Large intestine (tissue), 3 donors: ENCODE results near the gene NF1. TPM values are rescaled to one million over a fixed set of nuclear protein-coding genes. Genes with fewer than 3 reads are reported as not detected.
"Not testable (repeated sequence)": the region's sequence is repeated elsewhere in the genome, so short reads cannot be mapped to it uniquely, and the experiment has no call there.

Source experiments
- DNase-seq, 2 donors: peaks; one replicate each; pipeline versions ENCODE4 v3.0.0 to v3.0.0-alpha.2; 2013
- H3K27ac ChIP-seq: one replicate; pipeline ENCODE4 v1.5.1; 2013; ENCODE audit warnings: low read length
- H3K27me3 ChIP-seq: 2 replicates; pipeline ENCODE4 v1.6.1; 2013; ENCODE audit warnings: low read length; ENCODE audit not compliant: control insufficient read depth, insufficient read depth
- H3K36me3 ChIP-seq: 2 replicates; pipeline ENCODE4 v1.6.1; 2013; ENCODE audit warnings: low read length; ENCODE audit not compliant: control insufficient read depth, insufficient read depth
- H3K4me1 ChIP-seq: one replicate; pipeline ENCODE4 v1.6.1; 2013; ENCODE audit warnings: low read length; ENCODE audit not compliant: control insufficient read depth, insufficient read depth
- H3K4me3 ChIP-seq: one replicate; pipeline ENCODE4 v1.5.1; 2013; ENCODE audit warnings: low read length
- H3K9me3 ChIP-seq: one replicate; pipeline ENCODE4 v1.6.1; 2013; ENCODE audit warnings: mild to moderate bottlenecking, low read depth, low read length, moderate library complexity; ENCODE audit not compliant: control insufficient read depth
- WGBS: methylation state at CpG from one replicate; pipeline ENCODE4 v1.1.5; 2013; ENCODE audit warnings: low lambda C conversion rate; ENCODE audit not compliant: insufficient coverage; 5-methylcytosine and 5-hydroxymethylcytosine counted together
- polyA plus RNA-seq: library from polyadenylated mRNA; unstranded; fragments of 120-200 nt; gene quantifications from one replicate; pipeline ENCODE4 v1.2.1, GENCODE V29; 2013

The NF1 gene
- polyA plus RNA-seq, 1 donor: 25.9 TPM

DNA sequence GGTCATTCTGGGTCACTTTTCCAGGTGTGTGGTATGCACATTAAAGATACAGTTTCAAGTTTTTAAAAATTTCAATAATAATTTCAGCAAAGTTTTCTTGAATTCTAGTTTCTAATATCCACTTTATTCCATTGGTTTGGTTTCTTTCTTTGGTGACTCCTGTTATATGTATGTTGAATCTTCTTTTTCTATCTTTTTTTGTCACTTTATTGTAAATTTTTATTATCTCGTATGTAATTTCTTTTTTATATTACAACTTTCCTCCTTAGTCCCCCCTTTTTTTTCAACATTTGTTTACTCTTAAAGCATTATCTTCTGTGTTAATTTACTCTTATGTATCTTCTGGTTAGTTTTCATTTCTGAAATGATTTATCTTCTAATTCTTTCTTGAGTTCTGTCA, 57.5 kb downstream of the NF1 start:
- Histone ChIP-seq H3K27me3 (no peaks in the 10 kb centered on the region), H3K27ac (no peak overlapping the region), H3K36me3 (peaks cover 7% of the 10 kb centered on the region), H3K9me3 (peaks cover 5% of the 10 kb centered on the region), H3K4me1 (no peaks in the 10 kb centered on the region), H3K4me3 (no peak overlapping the region)
- 100% methylated on average over 1 of the region's 1 CpG for WGBS
- DNase-seq: no peak

DNA sequence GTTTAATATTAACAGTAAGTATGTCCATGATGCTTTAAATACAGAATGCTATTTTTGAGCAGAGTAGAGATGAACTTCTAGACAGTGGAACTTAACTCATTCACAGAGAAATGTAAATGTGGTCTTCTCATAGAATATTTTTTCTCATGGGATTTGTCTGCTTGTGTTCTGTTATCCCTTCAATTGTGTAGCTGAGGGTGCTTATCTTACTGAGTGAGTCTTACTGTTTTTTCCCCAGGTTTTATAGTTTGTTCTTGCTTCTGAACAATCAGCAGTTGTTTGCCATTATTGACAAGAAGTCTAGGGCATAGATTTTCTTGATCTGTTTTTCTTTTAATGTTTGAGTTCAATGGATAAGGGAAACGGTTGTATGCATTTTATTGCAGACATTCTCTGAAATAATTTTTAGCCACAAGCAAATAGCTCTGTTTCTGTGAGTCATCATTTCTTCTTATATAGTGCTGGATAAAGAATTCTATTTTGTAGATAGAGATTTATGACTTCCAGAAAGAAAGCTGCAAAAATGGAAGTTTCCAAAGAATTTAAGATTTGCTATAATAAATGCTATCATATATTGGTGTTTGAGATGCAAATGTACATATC, 60.5 kb downstream of the NF1 start:
- no CpG with 5 or more reads among the region's 1 CpG for WGBS
- no peak overlapping the region for H3K27ac ChIP-seq
- H3K4me1 ChIP-seq: no peaks in the 10 kb centered on the region
- peaks cover 11% of the 10 kb centered on the region for H3K36me3 ChIP-seq
- H3K9me3 ChIP-seq: peaks cover 5% of the 10 kb centered on the region
- no peaks in the 10 kb centered on the region for H3K27me3 ChIP-seq
- no peak overlapping the region for H3K4me3 ChIP-seq
- DNase-seq: no peak

DNA sequence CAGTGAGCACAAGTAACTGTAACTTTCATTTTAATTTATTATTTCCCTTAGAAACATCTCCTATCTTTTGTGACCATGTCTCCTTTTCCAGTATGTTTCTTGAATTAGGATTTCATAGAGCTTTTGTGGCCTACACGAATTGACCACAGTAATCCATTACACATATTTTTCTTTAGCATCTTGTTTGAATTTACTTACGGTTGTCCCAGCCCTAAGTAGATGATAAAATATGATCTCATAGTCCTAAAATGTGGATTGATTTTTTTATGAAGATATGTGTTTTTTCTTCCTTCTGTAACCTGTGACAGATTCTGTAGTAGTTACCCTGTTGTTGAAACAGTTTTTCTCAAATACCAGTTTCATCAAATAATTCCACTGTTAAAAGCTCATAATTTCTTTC, 61.5 kb downstream of the NF1 start:
- H3K9me3 ChIP-seq: peaks cover 5% of the 10 kb centered on the region
- no peak overlapping the region for H3K27ac ChIP-seq
- no peak overlapping the region for H3K4me3 ChIP-seq
- H3K36me3 ChIP-seq: peaks cover 11% of the 10 kb centered on the region
- no peaks in the 10 kb centered on the region for H3K27me3 ChIP-seq
- DNase-seq: no peak
- 88% methylated on average over 1 of the region's 2 CpGs for WGBS
- no peaks in the 10 kb centered on the region for H3K4me1 ChIP-seq

DNA sequence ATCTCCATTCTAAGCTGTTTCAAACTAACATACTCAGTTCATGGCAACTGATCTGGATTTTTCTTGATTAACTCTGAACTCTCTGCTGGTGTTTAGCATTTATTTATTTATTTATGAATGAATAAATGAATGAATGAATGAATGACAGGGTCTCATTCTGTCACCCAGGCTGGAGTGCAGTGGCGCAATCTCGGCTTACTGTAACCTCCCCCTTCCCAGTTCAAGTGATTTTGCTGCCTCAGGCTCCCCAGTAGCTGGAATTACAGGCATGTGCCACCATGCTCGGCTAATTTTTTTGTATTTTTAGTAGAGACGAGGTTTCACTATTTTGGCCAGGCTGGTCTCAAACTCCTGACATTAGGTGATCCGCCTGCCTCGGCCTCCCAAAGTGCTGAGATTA, 62.1 kb downstream of the NF1 start:
- H3K27me3 ChIP-seq, H3K4me3 ChIP-seq, H3K9me3 ChIP-seq, H3K4me1 ChIP-seq, DNase-seq, H3K27ac ChIP-seq: not testable (repeated sequence)
- H3K36me3 ChIP-seq: peaks cover 13% of the 10 kb centered on the region
- no CpG with 5 or more reads among the region's 6 CpGs for WGBS

DNA sequence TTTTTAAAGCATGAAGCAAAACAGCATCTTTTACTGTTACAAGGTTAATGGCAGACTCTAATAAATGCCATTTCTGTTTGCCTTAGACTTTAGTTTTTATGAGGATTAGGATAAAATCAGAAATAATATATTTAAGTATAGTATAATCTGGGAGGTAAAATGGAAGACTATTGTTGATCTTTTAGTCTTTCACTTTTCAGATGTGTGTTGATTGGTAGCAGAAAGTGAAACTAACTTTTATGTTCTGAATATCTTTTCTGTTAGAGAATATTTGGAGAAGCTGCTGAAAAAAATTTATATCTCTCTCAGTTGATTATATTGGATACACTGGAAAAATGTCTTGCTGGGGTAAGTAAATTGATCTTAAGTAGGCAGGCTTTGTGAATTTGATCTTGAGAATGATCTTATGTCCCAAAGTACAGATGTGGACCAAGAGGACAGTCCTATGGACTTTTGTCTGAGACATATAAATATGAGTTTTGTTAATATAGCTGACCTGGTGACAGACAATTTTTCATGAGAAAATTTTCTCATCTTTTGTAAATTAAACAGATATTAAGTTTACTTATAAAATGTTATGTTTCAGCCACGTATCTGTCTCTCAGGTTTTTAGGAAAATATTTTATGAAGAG, 64.1 kb downstream of the NF1 start:
- no CpG with 5 or more reads among the region's 1 CpG for WGBS
- Histone ChIP-seq H3K36me3 (peaks cover 15% of the 10 kb centered on the region), H3K4me1 (no peaks in the 10 kb centered on the region), H3K27ac (no peak overlapping the region), H3K27me3 (no peaks in the 10 kb centered on the region), H3K9me3 (no peaks in the 10 kb centered on the region), H3K4me3 (no peak overlapping the region)
- no peak for DNase-seq

DNA sequence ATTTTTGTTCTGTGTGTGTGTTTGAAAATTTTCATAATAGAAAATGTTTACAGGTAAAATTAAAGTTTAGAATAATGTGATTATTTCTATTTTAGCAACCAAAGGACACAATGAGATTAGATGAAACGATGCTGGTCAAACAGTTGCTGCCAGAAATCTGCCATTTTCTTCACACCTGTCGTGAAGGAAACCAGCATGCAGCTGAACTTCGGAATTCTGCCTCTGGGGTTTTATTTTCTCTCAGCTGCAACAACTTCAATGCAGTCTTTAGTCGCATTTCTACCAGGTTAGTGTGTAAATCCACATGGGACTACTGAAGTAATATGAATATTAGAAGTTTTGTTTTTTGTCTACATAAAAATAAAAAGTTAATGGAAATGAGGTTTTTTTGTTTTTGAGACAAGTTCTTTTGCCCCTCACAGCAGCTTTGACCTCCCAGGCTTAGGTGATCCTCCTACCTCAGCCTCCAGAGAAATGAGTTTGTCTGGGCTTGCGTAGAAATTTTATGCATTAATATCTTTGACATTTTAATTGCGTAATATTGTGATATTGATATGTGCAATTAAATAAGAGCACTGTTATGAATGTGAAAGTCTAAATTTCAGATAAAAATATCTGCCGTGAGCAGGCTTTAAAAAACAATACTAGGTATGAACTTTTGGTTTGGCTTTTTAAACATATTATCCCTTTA, 68.5 kb downstream of the NF1 start:
- Histone ChIP-seq H3K27me3 (no peaks in the 10 kb centered on the region), H3K9me3 (no peaks in the 10 kb centered on the region), H3K4me3 (no peak overlapping the region), H3K27ac (no peak overlapping the region), H3K4me1 (no peaks in the 10 kb centered on the region), H3K36me3 (peaks cover 17% of the 10 kb centered on the region)
- 87% methylated on average over 3 of the region's 7 CpGs for WGBS
- no peak for DNase-seq

DNA sequence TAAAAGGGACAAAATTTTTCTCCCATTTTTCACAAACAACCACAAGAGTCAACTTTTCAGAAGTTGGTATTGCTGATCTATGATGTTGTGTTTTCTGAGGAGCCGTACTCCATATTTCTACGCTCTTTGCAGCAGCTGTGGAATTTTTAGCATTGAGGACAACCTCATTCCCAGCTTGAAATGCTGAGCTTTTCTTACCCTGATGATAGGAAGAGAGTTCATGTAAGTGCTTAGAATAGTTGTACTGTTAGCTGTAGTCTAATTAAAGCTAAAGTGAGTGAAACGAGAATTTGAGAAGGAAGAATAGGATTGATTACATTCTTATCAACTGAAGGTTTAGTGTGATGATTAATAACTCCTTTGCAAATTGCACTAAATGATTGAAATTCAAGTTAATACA, 72.3 kb downstream of the NF1 start:
- Histone ChIP-seq H3K9me3 (no peaks in the 10 kb centered on the region), H3K4me3 (no peak overlapping the region), H3K27ac (no peak overlapping the region), H3K4me1 (no peaks in the 10 kb centered on the region), H3K36me3 (peaks cover 9% of the 10 kb centered on the region), H3K27me3 (no peaks in the 10 kb centered on the region)
- WGBS: 100% methylated on average over 1 of the region's 3 CpGs
- no peak for DNase-seq

DNA sequence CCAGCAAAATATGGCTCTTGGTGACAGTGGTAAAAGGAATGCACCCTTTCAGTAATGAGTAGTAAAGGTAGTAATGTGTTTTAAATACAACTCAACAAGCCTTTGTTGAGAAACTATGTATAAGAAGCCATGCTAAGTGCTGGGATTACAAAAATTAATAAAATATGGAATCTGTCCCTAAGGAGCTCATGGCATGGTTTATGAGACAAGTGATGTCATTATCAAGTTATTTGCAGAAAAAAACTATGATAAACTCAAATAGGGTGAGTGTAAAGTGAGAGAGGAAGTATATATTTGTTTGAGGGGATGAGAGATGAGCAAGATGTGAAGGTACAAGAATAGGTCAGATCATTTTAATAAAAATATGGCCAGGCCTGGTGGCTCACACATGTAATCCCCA, 76.9 kb downstream of the NF1 start:
- no peak for DNase-seq
- Histone ChIP-seq H3K4me1 (no peaks in the 10 kb centered on the region), H3K9me3 (no peaks in the 10 kb centered on the region), H3K4me3 (no peak overlapping the region), H3K27me3 (no peaks in the 10 kb centered on the region), H3K27ac (no peak overlapping the region), H3K36me3 (no peaks in the 10 kb centered on the region)

DNA sequence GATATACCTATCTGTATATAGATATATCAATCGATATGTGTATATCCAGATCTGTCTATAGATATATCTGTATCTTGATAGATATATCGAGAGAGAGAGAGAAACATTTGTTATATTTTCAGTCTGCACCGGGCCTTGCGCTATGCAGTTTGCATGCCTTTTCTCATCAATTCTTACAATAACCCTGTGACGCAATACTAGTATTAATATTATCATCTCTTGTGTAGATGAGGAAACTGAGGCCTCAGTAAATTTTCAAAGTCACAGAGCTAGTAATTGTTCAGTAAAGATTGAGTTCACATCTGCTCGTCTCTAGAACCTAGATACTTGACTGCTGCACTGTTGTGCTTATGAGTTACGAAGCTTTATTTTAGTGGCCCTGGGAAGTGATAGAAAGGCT, 77.6 kb downstream of the NF1 start:
- Histone ChIP-seq H3K4me3 (no peak overlapping the region), H3K9me3 (no peaks in the 10 kb centered on the region), H3K27me3 (no peaks in the 10 kb centered on the region), H3K36me3 (no peaks in the 10 kb centered on the region), H3K27ac (no peak overlapping the region), H3K4me1 (no peaks in the 10 kb centered on the region)
- DNase-seq: no peak
- WGBS: 94% methylated on average over 3 of the region's 7 CpGs

DNA sequence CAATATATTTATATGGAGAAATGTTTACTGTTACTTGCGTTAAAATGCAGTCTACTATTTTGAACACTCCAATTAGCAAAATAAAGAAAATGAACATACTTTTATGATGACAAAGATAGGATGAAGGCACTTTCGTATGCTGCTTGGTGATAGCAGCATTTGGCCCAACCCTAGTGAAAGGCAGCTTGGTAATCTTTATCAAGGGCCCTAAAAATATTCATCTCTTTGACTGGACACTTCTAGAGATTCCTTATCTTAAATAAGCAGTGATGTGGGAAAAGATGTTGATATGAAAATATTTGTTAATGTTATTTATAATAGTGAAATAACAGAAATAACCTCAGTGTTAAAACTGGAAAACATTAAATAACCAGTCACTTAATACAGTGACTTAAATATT, 79.4 kb downstream of the NF1 start:
- Histone ChIP-seq H3K9me3 (no peaks in the 10 kb centered on the region), H3K4me1 (no peaks in the 10 kb centered on the region), H3K36me3 (no peaks in the 10 kb centered on the region), H3K27ac (no peak overlapping the region), H3K4me3 (no peak overlapping the region), H3K27me3 (no peaks in the 10 kb centered on the region)
- no peak for DNase-seq
- WGBS: no CpG with 5 or more reads among the region's 2 CpGs

DNA sequence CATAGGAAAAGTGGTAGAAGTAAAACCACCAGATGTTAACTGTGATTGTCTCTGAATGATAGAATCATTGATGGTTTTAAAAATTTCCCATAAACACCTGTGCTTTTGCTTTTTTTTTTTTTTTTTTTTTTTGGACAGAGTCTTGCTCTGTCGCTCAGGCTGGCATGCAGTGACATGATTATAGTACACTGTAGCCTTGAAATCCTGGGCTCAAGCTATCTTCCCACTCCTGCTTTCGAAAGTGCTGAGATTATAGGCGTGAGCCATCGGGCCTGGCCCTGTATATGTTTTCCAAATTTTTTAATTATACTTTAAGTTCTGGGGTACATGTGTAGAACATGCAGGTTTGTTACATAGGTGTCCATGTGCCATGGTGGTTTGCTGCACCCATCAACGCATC, 80.5 kb downstream of the NF1 start:
- Histone ChIP-seq H3K27me3 (no peaks in the 10 kb centered on the region), H3K4me1 (no peaks in the 10 kb centered on the region), H3K9me3 (no peaks in the 10 kb centered on the region), H3K4me3 (no peak overlapping the region), H3K27ac (no peak overlapping the region), H3K36me3 (no peaks in the 10 kb centered on the region)
- DNase-seq: no peak
- no CpG with 5 or more reads among the region's 5 CpGs for WGBS
